Ascending aorta (tissue), 2 donors: Measurements from ENCODE around the gene TSPAN1. TPM values are rescaled to one million over a fixed set of nuclear protein-coding genes. Genes with fewer than 3 reads are reported as not detected.
A peak's percentile ranks its signal among the peaks of the same experiment; 100 is the strongest.

Experiments
- DNase-seq, 2 donors: peaks; one replicate each; pipeline ENCODE4 v3.0.0-alpha.2; 2019; ENCODE audit warnings: low spot score in 2 of 2
- H3K27ac ChIP-seq, 2 donors: fragments of 200-600 bp; sonication (generic); one replicate each; pipeline ENCODE4 v1.5.1; 2016 to 2017; ENCODE audit warnings: mild to moderate bottlenecking in 1 of 2
- H3K27me3 ChIP-seq: fragments of 200-600 bp; sonication (generic); one replicate; pipeline ENCODE4 v1.5.1; 2017
- H3K36me3 ChIP-seq, 2 donors: fragments of 200-600 bp; sonication (generic); one replicate each; pipeline ENCODE4 v1.5.1; 2016
- H3K4me1 ChIP-seq, 2 donors: fragments of 200-600 bp; sonication (generic); one replicate each; pipeline ENCODE4 v1.5.1; 2016 to 2017; ENCODE audit warnings: mild to moderate bottlenecking in 1 of 2
- H3K4me3 ChIP-seq, 2 donors: fragments of 200-600 bp; sonication (generic); one replicate each; pipeline ENCODE4 v1.5.1; 2016 to 2017; ENCODE audit warnings: mild to moderate bottlenecking in 1 of 2
- H3K9me3 ChIP-seq, 2 donors: fragments of 200-600 bp; sonication (generic); one replicate each; pipeline ENCODE4 v1.5.1; 2016
- intact Hi-C: fragments of 100-400 bp; cut with DNase I; formaldehyde crosslinking; loops from one replicate; pipeline ENCODE4 v1.15.1; 2023
- total RNA-seq: library from RNA; depleted of rRNA; stranded (reverse); fragments of >200 nt; gene quantifications from one replicate; pipeline ENCODE4 v1.1.0, GENCODE V29; 2016
- TF ChIP-seq, protein P1 (sequence below), 3 experiments: fragments of 200-600 bp in 2 of 3; fragments of 450-650 bp in 1 of 3; sonication (generic) in 2 of 3; IDR thresholded peaks; one replicate each; pipeline ENCODE4 v1.5.1; 2016 to 2019; ENCODE audit warnings: antibody characterized with exemption in 3 of 3, mild to moderate bottlenecking in 1 of 3, moderate library complexity in 1 of 3

The TSPAN1 gene
- total RNA-seq, 1 donor from 2014 or later = 8.9 TPM

DNA sequence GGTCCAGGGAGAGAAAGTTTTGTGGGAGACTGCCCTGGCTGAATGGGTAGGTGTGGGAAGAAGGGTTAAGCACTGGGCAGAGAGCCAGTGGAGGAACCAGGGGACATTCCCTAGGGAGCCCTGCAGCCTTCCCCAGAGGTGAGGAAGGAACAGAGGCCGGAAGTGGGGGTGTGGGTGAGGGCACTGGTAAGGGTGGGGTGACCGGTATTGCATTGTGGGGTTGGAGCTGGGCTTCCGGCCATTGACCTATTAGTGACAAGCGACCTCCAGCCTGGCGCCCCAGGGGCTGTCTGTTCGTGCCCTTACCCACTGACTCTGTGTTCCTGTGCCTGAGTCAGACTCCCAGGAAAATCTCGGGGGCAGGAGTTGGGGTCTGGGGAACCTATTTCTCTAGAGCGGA, 3.5 kb upstream of the TSPAN1 start:
- Histone ChIP-seq H3K9me3 (no peaks in the 10 kb centered on the region), H3K27ac (no peak overlapping the region), H3K4me3 (no peak overlapping the region), H3K27me3 (no peaks in the 10 kb centered on the region), H3K4me1 (peaks cover 3 to 20% of the 10 kb centered on the region in 2 donors), H3K36me3 (no peaks in the 10 kb centered on the region)
- TF ChIP-seq, protein P1, sequence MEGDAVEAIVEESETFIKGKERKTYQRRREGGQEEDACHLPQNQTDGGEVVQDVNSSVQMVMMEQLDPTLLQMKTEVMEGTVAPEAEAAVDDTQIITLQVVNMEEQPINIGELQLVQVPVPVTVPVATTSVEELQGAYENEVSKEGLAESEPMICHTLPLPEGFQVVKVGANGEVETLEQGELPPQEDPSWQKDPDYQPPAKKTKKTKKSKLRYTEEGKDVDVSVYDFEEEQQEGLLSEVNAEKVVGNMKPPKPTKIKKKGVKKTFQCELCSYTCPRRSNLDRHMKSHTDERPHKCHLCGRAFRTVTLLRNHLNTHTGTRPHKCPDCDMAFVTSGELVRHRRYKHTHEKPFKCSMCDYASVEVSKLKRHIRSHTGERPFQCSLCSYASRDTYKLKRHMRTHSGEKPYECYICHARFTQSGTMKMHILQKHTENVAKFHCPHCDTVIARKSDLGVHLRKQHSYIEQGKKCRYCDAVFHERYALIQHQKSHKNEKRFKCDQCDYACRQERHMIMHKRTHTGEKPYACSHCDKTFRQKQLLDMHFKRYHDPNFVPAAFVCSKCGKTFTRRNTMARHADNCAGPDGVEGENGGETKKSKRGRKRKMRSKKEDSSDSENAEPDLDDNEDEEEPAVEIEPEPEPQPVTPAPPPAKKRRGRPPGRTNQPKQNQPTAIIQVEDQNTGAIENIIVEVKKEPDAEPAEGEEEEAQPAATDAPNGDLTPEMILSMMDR (IDR thresholded peaks at IDR 0.05) = no peak
- DNase-seq = no peak
- intact Hi-C loops = loop anchor here (10.0 kb wide), 1 partner anchor 487 kb away; the partner anchor contains the start of genes GPBP1L1 and TMEM69

DNA sequence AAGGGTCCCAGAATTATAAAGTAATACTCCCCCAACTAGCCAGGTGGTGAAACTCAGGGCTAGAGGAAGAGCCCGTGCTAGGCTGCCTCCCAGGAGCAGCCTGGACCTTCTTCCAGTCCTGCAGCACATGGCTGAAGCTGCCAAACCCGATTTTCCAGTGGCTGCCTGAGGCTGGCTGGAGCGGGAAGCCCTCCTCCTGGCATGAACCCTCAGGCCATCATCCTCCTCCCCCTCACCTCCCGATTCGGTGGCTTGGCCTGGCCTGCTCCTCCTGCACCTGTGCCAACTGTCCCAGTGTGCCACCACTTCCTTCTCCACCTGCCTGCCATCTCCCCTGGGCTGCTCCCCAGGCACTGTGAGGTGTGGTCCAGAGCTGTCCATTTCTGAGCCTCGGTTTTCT, 3.0 kb upstream of the TSPAN1 start:
- Histone ChIP-seq H3K36me3 (no peaks in the 10 kb centered on the region), H3K4me1 (peaks cover 3 to 20% of the 10 kb centered on the region in 2 donors), H3K27ac (no peak overlapping the region), H3K9me3 (no peaks in the 10 kb centered on the region), H3K4me3 (no peak overlapping the region), H3K27me3 (no peaks in the 10 kb centered on the region)
- intact Hi-C loops = loop anchor here (10.0 kb wide), 1 partner anchor 487 kb away; the partner anchor contains the start of genes GPBP1L1 and TMEM69
- DNase-seq = no peak
- TF ChIP-seq, protein P1 (IDR thresholded peaks at IDR 0.05) = no peak

DNA sequence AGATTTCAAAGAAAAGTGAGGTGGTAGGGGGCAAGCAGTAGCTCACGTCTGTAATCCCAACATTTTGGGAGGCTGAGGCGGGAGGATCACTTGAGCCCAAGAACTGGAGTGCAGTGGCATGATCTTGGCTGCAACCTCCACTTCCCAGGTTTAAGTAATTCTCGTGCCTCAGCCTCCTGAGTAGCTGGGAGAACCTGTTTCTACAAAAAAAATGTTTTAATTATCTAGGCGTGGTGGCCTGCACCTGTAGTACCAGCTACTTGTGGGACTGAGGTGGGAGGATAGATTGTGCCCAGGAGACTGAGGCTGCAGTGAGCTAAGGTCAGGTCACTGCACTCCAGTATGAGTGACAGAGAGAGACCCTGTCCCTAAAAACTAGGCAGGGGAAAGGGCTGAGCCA, 2.6 kb upstream of the TSPAN1 start:
- Histone ChIP-seq H3K9me3 (no peaks in the 10 kb centered on the region), H3K36me3 (no peaks in the 10 kb centered on the region), H3K4me3 (no peak overlapping the region), H3K4me1 (peaks cover 3 to 16% of the 10 kb centered on the region in 2 donors), H3K27ac (no peak overlapping the region), H3K27me3 (no peaks in the 10 kb centered on the region)
- DNase-seq = no peak
- TF ChIP-seq, protein P1 (IDR thresholded peaks at IDR 0.05) = no peak
- intact Hi-C loops = loop anchor here (10.0 kb wide), 1 partner anchor 488 kb away; the partner anchor contains the start of genes GPBP1L1 and TMEM69

DNA sequence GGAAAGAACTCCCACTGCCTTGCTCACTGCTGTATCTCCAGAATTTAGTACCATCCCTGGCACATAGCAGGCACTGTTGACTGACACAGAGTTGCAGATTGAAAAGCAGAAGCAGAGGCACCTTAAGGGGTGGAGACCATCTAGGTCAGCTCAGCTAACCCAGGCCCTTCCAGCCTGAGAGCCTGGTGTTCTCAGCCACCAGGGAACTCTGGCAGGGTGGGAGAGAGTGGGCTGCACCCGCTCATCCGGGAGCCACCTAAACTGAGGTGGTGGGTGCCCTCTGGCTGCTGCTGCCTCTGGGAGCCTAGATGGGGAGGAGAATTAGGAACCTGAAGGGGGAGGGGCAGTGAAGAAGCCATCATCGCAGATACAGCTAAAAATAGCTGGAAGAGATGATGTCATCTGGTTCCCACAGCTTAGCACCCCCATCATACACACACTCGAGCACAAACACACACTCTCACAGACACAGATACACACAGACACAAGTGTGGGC, 1.5 kb upstream of the TSPAN1 start:
- TF ChIP-seq, protein P1 (IDR thresholded peaks at IDR 0.05) = no peak
- Histone ChIP-seq H3K27me3 (no peaks in the 10 kb centered on the region), H3K27ac (no peak overlapping the region), H3K36me3 (no peaks in the 10 kb centered on the region), H3K9me3 (no peaks in the 10 kb centered on the region), H3K4me1 (peaks cover 3 to 13% of the 10 kb centered on the region in 2 donors), H3K4me3 (no peak overlapping the region)
- intact Hi-C loops = loop anchor here (10.0 kb wide), 1 partner anchor 489 kb away; the partner anchor contains the start of genes GPBP1L1 and TMEM69
- no peak for DNase-seq

DNA sequence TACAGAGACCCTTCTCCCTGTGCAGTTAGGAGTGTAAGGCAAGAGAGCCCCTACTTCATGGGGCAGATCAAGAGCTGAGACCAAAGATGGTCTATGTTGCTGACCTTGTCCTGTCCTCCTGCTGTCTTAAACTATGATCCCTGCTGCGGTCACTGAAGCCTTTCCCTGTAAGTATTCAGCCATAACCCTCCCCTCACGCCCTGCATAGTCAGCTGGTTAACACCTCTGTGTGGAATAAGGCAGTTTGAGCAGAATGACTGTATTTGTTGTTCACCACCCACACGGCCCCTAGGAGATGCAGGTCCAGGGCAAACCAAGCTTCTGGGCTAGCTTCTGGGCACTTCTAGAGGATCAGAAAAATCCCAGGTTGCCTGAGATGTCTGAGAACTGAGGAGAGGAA, 356 bp downstream of the TSPAN1 start:
- intact Hi-C loops = loop anchor here (2.0 to 10.0 kb wide), 2 partner anchors 42 to 490 kb away; partner anchors contain the start of genes GPBP1L1, PIK3R3 and TMEM69
- H3K27ac ChIP-seq = peak overlapping the region; percentile 66 to 75
- TF ChIP-seq, protein P1 (IDR thresholded peaks at IDR 0.05) = no peak
- H3K4me3 ChIP-seq = no peak overlapping the region
- H3K9me3 ChIP-seq = no peaks in the 10 kb centered on the region
- DNase-seq = no peak
- peaks cover 3 to 13% of the 10 kb centered on the region in 2 donors for H3K4me1 ChIP-seq
- no peaks in the 10 kb centered on the region for H3K36me3 ChIP-seq
- H3K27me3 ChIP-seq = no peaks in the 10 kb centered on the region
